GM19397 (cell line): ENCODE data around the gene CLCNKB.
"Not testable (repeated sequence)": the region's sequence is repeated elsewhere in the genome, so short reads cannot be mapped to it uniquely, and the experiment has no call there.

Experiments
- ATAC-seq: cut with Tn5 transposase; IDR thresholded peaks from one replicate; pipeline ENCODE4 v1.9.1; 2021; ENCODE audit warnings: mild to moderate bottlenecking, moderate library complexity; ENCODE audit not compliant: unreplicated experiment

The CLCNKB gene

GRCh38 chr1:16014509-16015482 is 28.8 kb upstream of the CLCNKB start:
- ATAC-seq = no peak

GRCh38 chr1:16015491-16015890 is 28.1 kb upstream of the CLCNKB start:
- ATAC-seq = no peak

GRCh38 chr1:16015960-16016901 is 27.4 kb upstream of the CLCNKB start:
- no peak for ATAC-seq

- ATAC-seq = no peak
Observed at GRCh38 chr1:16017076-16017460, 26.5 kb upstream of the CLCNKB start.

- no peak for ATAC-seq
Observed at GRCh38 chr1:16017461-16018303, 25.9 kb upstream of the CLCNKB start, which contains the start of gene HSPB7. Gene HSPB7, minus strand, starts transcription at chr1:16018043. Its CDS starts 80 bp downstream, at chr1:16017963.

- no peak for ATAC-seq
Observed at GRCh38 chr1:16018308-16018707, 25.3 kb upstream of the CLCNKB start.

- no peak for ATAC-seq
Observed at GRCh38 chr1:16018749-16019643, 24.6 kb upstream of the CLCNKB start.

GRCh38 chr1:16019644-16020277 is 23.8 kb upstream of the CLCNKB start:
- ATAC-seq = no peak

GRCh38 chr1:16020325-16020724 is 23.3 kb upstream of the CLCNKB start:
- no peak for ATAC-seq

GRCh38 chr1:16020878-16021277 is 22.7 kb upstream of the CLCNKB start:
- not testable (repeated sequence) for ATAC-seq

GRCh38 chr1:16021681-16022080 is 21.9 kb upstream of the CLCNKB start, which contains the start of gene CLCNKA:
Gene CLCNKA, plus strand, starts transcription at chr1:16022036. Its CDS starts 584 bp downstream, at chr1:16022620.
- ATAC-seq = no peak

GRCh38 chr1:16022393-16022792 is 21.2 kb upstream of the CLCNKB start:
- no peak for ATAC-seq

GRCh38 chr1:16023050-16023653 is 20.4 kb upstream of the CLCNKB start:
- ATAC-seq = no peak

GRCh38 chr1:16026302-16026701 is 17.3 kb upstream of the CLCNKB start:
- not testable (repeated sequence) for ATAC-seq

GRCh38 chr1:16026723-16027484 is 16.7 kb upstream of the CLCNKB start:
- no peak for ATAC-seq

GRCh38 chr1:16028237-16029002 is 15.2 kb upstream of the CLCNKB start:
- no peak for ATAC-seq

- not testable (repeated sequence) for ATAC-seq
Observed at GRCh38 chr1:16029003-16029268, 14.6 kb upstream of the CLCNKB start.
